Measurements from ENCODE around the gene TECTB.

Gene TECTB

DNA sequence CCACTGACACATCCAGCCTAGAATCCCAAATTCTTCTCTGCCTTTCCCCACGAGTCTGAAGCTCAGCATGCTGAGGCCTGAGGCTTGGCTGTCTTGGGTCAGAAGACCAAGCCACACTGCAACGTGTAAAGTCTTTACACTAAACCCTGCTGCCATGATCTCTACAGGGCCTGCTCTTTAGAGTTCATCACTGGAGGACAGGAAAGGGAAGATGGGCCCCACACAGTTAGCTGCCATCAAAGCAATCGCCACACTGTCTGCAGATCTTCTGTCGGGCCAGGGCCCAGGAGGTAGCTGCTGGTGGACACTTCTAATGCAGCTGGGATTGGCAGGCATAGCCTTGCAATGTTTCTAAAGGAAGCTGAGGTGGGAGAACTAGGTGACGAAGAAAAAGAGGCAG is 8.4 kb upstream of the TECTB start:
- no peak for DNase-seq (ENCODE audit: low read depth, low spot score)

DNA sequence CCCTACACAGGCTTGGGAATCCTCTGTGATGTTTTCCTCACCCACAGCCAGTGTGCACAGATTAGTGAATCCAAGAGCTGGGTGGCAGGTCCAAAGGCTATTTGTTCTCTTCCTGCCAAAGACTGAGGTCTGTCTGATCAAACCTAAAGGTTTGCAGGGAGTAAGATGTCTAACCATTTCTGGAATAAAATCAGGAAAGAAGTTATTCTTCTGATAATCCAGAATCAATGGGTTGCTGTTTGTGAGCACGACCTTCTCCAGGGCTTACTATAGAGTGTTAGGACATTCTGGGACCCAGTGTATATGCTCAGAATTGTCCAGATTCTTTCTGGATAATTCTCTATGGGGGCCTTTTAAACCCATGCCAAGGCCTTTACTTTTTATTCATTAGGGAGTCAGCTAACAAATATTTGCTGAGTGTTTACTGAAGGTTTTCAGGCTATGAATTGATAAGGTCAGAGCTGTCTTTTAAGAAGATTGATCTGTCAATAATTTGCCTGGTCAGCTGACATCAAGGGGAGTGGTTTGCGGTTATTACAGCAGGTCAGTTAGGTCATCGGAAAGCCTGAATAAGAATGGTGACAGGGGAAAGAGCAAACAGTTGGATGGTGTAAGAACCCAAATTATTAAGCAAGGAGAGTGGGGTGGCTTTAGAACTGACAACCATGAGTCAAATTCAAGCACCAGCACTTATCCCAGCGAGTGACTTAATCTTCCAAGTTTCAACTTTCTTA is 7.5 kb upstream of the TECTB start:
- no peak for DNase-seq (ENCODE audit: low read depth, low spot score)

DNA sequence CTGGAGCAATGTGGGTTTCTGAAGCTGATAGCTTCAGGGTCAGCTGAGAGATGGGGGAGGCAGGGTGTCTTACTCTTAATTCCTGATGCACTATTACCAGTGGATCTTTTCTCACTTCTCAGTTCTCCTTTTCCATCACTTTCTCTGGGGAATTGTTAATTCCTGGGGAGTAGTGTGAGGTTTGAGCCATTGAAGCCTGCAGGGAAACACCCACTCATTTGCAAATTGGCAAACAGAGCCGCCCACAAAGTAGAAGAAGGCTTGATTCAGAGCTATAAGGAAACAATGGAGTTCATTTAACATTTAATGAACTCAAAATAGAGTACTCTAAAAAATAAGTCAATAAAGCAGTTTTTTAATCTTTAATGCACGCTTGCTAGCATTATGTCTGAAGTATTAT is 4.3 kb upstream of the TECTB start:
- DNase-seq (ENCODE audit: low read depth, low spot score) = no peak

DNA sequence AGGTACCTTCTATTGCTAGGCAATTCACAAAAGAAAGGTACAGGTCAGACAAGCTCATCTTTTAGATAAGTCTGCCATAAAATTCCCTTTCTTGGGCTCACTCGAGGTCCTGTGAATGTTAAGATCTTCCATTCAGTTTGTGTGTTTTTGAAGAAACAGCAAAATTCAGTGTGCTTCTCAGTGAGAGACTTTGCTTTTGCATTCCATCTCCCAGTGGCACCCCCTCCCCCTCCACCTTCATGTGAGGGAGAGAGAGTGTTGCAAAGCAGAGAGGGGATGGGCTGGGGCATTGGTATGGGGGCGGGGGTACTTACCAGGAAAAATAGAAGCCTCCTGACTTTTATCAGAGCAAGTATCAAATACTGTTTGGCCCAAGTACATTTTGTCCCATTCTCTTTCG is 3.8 kb upstream of the TECTB start:
- DNase-seq (ENCODE audit: low read depth, low spot score) = no peak

DNA sequence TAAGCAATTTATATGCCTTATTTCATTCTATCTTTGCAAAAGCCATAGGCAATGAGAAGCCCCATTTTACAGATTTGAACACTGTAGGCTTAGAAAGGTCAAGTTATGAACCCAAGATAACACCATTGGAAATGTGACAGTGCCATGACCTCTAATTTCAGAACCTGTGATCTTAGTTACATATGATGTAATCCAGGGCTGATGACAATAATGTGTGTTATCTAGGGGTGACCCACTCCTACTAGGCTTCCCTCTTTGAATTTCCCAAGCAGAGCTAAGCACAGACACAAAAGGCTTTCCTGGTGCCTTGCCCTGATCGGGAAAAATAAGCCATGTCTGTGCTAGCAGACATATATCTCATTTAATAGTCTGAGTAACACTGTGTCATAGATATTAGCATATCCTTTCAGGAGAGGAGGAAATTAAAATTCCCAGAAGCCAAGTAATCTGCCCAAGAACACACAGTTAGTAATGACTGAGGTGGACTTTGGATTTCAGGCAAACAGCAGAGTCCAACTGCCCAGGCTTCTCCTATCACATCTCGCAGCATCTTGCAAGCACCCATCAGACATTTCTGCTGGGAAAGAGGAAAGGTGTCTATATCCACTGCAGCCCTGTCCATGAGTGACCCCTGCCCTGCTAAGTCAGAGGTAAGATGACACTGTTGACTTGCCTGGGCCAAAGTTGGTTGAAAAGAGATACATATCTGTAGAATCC is 2.8 kb upstream of the TECTB start:
- no peak for DNase-seq (ENCODE audit: low read depth, low spot score)

DNA sequence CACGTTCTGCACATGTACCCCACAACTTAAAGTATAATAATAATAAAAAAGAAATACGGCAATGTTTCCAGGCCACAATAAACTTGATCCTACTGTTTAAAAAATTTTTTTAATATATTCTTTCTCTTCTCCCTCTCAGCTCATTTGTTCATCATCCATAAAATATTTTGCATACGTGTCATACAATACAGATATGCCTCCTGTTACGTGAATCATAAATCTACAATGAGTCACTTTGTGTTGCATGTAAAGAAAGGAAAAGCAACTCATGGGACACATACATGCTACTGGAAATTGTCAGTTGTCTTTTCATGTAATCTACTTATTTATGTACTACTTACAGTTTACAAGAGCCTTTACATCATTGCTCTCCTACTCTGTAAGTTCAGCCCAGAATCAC is 1.1 kb upstream of the TECTB start:
- no peak for DNase-seq (ENCODE audit: low read depth, low spot score)

DNA sequence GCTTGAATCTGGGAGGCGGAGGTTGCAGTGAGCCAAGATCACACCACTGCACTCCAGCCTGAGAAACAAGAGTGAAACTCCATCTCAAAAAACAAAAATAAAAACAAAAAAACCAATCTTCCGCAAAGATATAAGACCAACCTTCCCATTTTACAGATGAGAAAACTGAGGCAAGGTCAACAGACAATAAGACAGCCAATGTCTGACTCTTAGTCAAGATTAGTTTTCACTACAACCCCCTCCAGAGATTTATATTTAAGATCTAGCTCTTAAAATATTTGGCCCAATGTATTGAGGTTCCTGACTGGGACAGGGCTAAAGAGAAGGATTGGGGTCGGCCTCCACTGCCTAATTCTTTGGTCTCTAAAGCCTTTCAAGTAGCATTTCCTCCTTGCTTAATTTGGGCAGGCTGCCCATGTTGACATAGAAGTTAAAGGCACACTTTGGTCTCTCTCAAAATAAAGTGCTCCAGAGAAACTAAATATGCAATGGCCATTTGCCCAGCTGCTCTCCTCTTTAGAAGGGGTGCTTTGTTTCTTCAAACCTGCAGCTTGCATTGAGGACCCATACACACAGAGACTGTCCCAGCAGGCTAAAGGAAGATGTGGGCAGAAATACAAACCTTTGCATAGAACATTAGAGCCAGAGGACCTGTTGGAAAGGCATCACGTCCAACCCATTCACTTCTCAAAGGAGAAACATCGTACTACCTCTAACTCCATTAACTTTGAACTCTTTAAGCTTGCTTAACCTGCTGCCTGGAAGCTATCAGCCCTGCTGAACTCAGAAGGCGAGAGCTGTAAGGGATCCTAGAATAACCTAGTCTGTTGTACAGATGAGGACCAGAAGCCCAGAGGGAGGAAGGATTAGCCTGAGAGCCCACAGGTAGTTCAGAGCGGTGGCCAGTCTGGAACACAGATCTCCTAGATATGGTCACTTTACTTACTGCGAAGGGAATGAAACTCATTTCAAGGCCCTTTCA is 3.9 kb downstream of the TECTB start:
- no peak for DNase-seq (ENCODE audit: low read depth, low spot score)

DNA sequence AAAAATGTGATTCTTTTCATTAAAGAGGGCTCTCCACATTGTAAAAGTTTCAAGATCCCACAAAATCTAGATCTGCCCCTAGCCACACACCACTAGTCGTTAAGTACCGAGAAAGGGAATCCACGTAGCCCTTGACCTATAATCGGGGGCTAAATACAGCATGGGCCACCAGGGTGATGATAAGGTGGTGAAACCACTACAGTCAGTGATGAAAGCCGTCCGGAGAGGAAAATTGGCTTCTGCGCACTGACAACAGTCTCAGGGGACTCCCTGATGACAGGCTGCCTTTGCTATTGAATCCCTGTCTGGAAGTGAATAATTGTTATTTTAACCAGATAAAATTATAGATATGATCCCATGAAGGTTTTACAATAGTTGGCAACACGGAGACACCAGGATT is 4.6 kb downstream of the TECTB start:
- DNase-seq (ENCODE audit: low read depth, low spot score) = no peak

DNA sequence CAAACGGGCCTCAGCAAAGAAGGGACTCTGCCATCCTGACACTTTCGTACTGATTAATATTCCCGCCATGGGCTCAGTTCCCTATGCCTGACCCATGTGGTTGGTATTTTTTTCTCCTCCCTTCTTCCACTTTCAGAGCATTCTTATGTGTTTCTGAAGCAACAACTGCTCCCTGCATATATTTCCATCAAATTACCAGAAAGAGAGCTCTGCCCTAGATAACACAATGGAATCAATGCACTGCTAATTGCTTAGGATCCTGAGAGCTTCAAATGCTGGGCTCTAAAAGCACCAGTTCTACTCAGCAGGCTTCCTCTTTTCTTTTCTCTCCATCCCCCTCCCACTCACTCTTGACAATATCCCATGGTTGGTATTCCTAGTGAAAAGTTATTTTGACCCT is 5.3 kb downstream of the TECTB start:
- no peak for DNase-seq (ENCODE audit: low read depth, low spot score)

DNA sequence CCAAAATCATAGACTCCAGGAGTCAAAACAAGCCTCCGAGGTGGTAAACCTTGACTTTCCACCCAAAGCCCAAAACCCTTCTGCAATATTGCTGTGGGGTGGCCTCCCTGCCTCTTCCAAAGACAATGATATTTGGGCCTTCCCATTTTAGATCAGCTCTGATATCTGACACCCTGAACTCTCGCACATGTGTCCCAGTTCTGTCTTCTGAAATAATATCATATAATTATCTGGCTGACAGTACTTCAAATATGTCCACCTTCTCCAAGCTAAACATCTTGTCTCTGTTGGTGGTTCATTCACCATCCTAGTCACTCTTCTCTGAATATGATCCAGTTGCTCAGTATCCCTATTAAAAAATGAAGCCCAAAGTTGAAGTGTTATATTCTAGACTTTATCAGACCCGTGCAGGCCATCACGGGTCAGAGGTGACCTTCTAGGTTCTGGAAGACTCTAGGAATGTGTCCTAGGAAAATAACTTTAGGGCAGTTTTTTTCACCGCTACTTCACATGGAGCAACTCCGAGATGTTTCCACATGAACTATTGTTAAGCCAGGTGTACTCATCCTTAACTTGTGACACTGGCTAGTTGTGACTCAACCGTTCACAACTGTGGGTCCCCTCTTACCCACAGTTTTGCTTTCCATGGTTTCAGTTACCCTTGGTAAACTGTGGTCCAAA is 6.3 kb downstream of the TECTB start:
- DNase-seq (ENCODE audit: low read depth, low spot score) = no peak

DNA sequence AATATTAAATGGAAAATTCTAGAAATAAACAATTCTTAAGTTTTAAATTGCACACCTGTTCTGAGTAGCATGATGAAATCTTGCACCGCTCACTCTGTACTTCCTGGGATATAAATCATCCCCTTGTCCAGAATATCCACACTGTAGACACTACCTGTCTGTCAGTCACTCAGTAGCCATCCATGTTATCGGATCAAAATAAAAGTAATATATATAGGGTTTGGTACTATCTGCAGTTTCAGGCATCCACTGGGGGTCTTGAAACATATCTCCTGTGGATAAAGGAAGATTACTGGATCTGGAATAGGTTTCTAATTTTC is 6.8 kb downstream of the TECTB start:
- DNase-seq (ENCODE audit: low read depth, low spot score) = no peak

DNA sequence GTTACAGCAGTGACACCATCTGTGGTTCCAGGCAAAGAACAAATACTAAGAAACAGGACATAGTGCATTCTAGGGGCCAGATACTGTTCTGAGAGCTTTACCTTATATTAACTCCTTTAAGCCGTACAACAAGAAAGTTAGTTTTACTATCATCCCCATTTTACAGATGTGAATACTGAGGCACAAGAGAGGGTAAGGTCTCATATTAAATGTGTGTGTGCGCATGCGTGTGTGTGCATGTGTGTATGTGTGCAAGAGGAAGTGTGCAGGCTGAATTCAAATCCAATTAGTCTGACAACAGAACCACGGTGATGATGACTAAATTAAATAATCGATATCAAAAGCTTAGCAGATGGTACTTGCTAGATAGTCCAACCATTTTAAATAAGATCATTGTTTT is 11.0 kb downstream of the TECTB start:
- no peak for DNase-seq (ENCODE audit: low read depth, low spot score)

DNA sequence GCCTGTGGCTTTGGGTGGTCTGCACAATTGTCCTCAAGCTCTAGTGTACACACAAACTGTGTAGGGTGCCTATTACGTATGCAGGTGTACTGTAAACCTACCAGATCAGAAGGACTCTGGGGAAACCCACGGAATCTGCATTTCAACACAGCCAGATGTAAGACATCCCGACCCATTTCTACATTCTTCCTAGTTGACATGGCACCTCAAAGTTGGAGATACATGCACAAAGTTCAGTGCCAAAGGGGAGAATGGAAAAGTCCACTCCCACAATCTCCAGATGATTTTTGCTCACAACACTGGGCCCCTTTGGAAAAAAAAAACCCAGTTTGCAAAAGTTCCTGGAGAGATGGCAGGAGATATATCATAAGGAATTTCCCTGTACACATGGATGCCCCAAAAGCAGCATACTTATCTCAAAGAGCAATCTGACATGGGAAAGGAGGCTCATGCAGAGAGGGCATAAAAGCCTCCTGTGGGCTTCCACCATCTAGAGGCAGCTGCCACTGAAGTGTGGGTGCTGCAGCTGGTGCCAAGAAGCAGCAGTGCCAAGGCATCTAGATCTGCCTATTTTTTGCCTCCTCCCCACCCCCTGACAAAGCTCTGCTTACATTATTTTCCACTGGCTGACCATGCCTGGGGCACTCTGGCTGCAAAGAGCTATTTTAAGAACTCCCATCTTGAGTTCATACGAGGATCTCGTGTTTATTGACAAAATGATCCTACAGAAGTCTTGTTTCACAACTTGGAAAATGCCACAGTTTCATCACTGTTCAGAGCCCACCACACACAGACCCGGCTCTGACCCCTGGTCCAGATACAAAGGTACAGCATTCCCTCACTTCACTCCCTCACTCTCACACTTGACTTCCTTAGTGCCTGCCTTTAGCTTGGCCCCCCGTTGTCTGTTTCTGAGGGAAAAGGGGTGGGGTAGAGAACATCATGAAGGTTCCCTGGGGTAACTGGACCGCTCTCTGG is 12.9 kb downstream of the TECTB start:
- no peak for DNase-seq (ENCODE audit: low read depth, low spot score)

DNA sequence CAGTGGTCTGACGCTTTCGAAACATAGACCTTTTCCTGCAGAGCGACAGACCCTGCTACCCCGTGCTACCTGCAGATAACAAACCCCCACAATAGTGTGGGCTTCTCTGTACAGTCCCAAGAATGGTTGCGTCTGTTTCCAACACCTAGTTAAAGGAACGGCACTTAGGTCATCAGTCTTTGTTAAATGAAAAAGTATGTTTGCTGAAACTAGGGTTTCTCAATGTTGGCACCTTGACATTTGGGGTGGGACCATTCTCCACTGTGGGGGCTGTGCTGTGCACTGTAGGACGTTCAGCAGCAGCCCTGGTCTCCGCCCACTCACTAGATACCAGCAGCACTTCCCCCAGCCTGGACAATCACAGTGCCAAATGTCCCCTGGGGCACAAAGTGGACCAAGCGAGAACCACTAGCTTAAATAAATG is 13.7 kb downstream of the TECTB start:
- DNase-seq (ENCODE audit: low read depth, low spot score) = no peak

DNA sequence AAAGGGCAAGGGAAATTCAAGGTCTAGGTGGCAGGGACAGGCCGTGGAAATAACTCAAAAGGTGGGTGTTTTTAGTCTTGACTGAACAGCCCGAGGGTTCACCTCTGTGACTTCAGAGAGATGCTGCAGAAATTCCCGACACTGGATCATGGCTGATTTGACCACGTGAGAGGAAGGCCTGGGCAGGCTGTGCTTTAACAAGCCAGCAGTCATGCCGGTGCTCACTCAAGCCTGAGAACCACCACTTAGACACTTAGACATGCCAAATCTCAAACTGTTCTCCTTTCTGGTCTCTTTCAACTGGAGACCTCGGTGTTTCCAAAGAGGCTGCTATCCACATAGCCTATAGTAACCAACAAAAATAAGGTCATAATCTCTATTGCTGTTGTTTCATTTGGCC is 15.4 kb downstream of the TECTB start:
- DNase-seq (ENCODE audit: low read depth, low spot score) = no peak

DNA sequence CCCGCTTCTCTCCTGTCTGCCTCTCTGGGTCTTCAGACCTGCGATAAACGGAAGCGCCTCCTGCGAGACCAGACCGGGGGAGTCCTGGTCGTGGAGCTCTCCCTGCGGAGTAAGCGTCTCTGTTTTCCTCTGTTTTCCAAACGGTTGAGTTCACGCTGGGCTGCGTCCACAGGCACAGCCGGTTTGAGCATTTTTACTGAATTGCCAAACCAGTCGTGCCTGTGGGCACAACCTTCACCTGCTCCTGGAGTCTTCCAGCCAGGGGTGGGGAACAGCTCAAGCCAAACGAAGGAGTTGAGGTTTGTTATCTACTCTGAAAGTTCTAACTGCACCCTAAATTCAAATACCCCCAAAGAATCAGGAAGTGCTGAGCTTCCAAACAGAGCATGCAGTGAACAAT is 16.3 kb downstream of the TECTB start:
- no peak for DNase-seq (ENCODE audit: low read depth, low spot score)

DNA sequence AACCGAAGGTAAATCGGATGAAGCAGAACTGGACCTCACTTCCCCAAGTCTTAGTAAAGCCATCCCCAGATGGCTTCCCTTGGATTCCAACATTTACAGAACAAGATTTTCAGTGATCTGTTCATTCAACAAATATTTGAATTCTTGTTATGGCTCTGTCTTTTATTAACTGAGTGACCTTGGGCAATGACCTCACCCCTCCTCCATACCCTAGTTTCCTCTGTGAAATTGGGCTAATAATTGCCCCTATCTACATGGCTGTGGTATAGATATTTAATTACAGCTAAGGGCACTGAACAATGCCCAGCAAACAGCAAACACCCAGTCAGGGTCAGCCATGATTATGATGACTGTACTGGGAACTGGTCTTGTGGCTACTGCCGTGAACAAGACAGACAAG is 19.1 kb downstream of the TECTB start:
- DNase-seq (ENCODE audit: low read depth, low spot score) = no peak

DNA sequence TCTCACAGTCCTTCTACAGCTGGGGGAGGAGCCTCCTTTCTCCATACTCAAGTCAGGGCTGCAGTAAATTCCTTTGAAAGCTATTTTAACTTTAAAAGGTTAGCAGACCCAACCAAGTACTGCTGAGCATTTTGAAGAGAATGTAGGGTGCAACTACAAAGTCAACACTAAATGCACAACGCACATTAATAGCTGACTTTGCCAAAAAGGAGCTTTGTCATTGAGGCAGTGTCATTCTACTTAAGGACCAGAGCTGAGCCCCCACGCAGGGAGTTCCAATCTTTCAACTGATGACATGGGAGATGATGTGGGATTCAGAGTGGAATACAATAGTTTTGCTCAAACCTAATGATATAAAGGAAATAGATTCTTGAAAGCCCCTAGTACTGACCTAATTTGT is 20.3 kb downstream of the TECTB start:
- no peak for DNase-seq (ENCODE audit: low read depth, low spot score)

DNA sequence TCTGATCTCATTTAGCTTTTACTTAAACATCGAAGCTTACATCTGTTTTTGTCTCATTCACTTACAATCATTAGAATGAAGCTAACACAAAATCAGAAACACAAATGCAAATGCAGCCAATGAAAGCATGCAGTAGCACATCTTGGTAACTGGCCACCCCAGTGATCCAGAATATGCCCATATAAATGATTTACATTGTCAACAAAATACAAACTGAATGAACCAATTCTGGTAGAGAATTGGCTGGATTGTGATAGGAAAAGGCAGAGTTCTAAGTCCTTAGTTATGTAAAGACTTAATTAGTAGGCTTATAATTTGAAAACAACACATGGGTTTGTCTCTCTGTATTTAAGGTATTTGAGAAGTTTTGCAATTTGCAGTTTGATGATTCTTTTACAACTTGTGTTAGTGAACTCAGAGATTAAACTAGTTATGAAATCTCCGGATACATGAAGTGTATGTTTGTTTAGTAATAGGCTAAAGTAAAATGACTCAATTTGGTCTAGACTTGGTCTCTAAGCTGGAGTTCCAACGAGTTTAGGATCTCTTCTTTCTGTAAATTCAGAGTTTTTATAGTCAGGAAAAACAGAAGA is 21.2 kb downstream of the TECTB start:
- no peak for DNase-seq (ENCODE audit: low read depth, low spot score)

DNA sequence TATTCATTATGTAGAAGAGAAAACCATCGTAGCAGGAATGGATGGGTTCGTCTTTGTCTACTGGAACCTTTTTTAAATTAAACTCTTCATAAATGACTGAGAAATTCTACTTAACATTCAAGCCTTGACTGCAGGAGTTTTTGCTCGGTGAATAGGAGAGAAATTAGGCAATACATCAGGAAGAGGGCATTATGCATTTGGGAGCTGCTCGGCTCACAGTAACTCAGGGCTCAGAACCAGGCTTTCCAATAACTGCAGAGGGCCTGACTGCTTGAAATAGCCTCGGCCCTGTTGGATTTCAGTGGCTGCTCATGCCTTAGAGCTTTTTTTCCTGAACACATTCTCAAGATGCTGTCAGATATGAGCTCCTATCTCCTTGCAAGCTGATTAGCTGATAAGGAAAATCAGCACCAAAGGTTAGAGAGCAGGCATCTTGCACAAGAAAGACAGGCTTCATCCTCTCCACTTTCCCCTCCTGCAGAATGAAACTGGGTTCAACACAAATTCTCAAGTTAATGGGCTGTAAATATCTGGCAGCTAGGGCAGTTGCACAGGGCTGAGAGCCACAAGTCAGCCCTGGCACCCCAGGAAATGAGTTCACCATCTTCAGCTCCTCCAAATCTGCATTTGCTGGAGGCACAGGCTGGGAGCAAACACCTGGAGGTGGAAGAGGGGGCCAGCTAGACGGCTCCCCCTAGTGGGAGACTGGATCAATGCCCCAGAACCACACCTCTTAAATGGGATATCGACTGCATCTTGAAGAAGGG is 24.3 kb downstream of the TECTB start:
- DNase-seq (ENCODE audit: low read depth, low spot score) = no peak

Data from brain pericyte (primary cell).